ENCODE measurements around the gene MSI2. TPM values are rescaled to one million over a fixed set of nuclear protein-coding genes. Genes with fewer than 3 reads are reported as not detected.

The MSI2 gene
- total RNA-seq, 2 donors from 2014 or later: 88.3 to 114 TPM

GRCh38 chr17:57440522-57441269, 184.4 kb downstream of the MSI2 start:
- Mint-ChIP-seq H3K36me3 (ENCODE audit: low read depth) (no peaks in the 10 kb centered on the region), H3K27ac (peak overlapping the region; percentile 30), H3K4me3 (no peak overlapping the region), H3K4me1 (peaks cover 41% of the 10 kb centered on the region), H3K9me3 (no peaks in the 10 kb centered on the region), H3K27me3 (ENCODE audit: insufficient read depth) (no peaks in the 10 kb centered on the region)
- DNase-seq: peak; percentile 95
- no peak overlapping the region for H3K9ac ChIP-seq (ENCODE audit: extremely low read depth, low read length, poor library complexity, severe bottlenecking)
- 47 to 56% methylated on average over 8 to 15 of the region's 15 CpGs for WGBS, 2 experiments (ENCODE audit: insufficient coverage in 1 of 2, insufficient read length in 1 of 2)
- no peaks in the 10 kb centered on the region for H3K36me3 ChIP-seq (ENCODE audit: control insufficient read depth, insufficient read depth, low read length)
- peaks cover 9% of the 10 kb centered on the region for H3K4me1 ChIP-seq (ENCODE audit: control insufficient read depth, insufficient read depth, low read length)
- H3K27me3 ChIP-seq (ENCODE audit: control insufficient read depth, insufficient read depth, low read length, poor library complexity, severe bottlenecking): no peaks in the 10 kb centered on the region
- H3K9me3 ChIP-seq (ENCODE audit: control insufficient read depth, low read length): no peaks in the 10 kb centered on the region
- H3K4me3 ChIP-seq (ENCODE audit: low read length): no peak overlapping the region
- TF ChIP-seq CTCF (conservative IDR thresholded peaks at IDR 0.05): peak; percentile 84
- peak overlapping the region; percentile 86 for H3K27ac ChIP-seq (ENCODE audit: low read depth, low read length)

- 21 to 50% methylated on average over 1 of the region's 1 CpG for WGBS, 2 experiments (ENCODE audit: insufficient coverage in 1 of 2, insufficient read length in 1 of 2)
- no peaks in the 10 kb centered on the region for H3K9me3 Mint-ChIP-seq
- H3K27ac Mint-ChIP-seq: peak overlapping the region; percentile 30
- Histone ChIP-seq H3K36me3 (ENCODE audit: control insufficient read depth, insufficient read depth, low read length) (no peaks in the 10 kb centered on the region), H3K4me1 (ENCODE audit: control insufficient read depth, insufficient read depth, low read length) (peaks cover 10% of the 10 kb centered on the region), H3K27me3 (ENCODE audit: control insufficient read depth, insufficient read depth, low read length, poor library complexity, severe bottlenecking) (no peaks in the 10 kb centered on the region), H3K27ac (ENCODE audit: low read depth, low read length) (peak overlapping the region; percentile 86), H3K4me3 (ENCODE audit: low read length) (no peak overlapping the region), H3K9ac (ENCODE audit: extremely low read depth, low read length, poor library complexity, severe bottlenecking) (no peak overlapping the region), H3K9me3 (ENCODE audit: control insufficient read depth, low read length) (no peaks in the 10 kb centered on the region)
- TF ChIP-seq CTCF (conservative IDR thresholded peaks at IDR 0.05): no peak
- DNase-seq: no peak
- H3K36me3 Mint-ChIP-seq (ENCODE audit: low read depth): no peaks in the 10 kb centered on the region
- no peaks in the 10 kb centered on the region for H3K27me3 Mint-ChIP-seq (ENCODE audit: insufficient read depth)
- H3K4me3 Mint-ChIP-seq: no peak overlapping the region
- peaks cover 46% of the 10 kb centered on the region for H3K4me1 Mint-ChIP-seq
These were observed 184.9 kb downstream of the MSI2 start for GRCh38 chr17:57441270-57441600.

- Mint-ChIP-seq H3K27me3 (ENCODE audit: insufficient read depth) (no peaks in the 10 kb centered on the region), H3K4me3 (no peak overlapping the region), H3K27ac (no peak overlapping the region), H3K9me3 (no peaks in the 10 kb centered on the region), H3K36me3 (ENCODE audit: low read depth) (no peaks in the 10 kb centered on the region), H3K4me1 (peaks cover 46% of the 10 kb centered on the region)
- H3K4me3 ChIP-seq (ENCODE audit: low read length): no peak overlapping the region
- 85 to 93% methylated on average over 4 to 9 of the region's 9 CpGs for WGBS, 2 experiments (ENCODE audit: insufficient coverage in 1 of 2, insufficient read length in 1 of 2)
- peaks cover 10% of the 10 kb centered on the region for H3K4me1 ChIP-seq (ENCODE audit: control insufficient read depth, insufficient read depth, low read length)
- no peaks in the 10 kb centered on the region for H3K36me3 ChIP-seq (ENCODE audit: control insufficient read depth, insufficient read depth, low read length)
- no peak for TF ChIP-seq CTCF (conservative IDR thresholded peaks at IDR 0.05)
- H3K9ac ChIP-seq (ENCODE audit: extremely low read depth, low read length, poor library complexity, severe bottlenecking): no peak overlapping the region
- no peaks in the 10 kb centered on the region for H3K27me3 ChIP-seq (ENCODE audit: control insufficient read depth, insufficient read depth, low read length, poor library complexity, severe bottlenecking)
- H3K9me3 ChIP-seq (ENCODE audit: control insufficient read depth, low read length): no peaks in the 10 kb centered on the region
- no peak overlapping the region for H3K27ac ChIP-seq (ENCODE audit: low read depth, low read length)
- DNase-seq: no peak
These were observed 186.1 kb downstream of the MSI2 start for GRCh38 chr17:57442401-57442823.

Measured in endodermal cell (in vitro differentiated cells).